Measurements from ENCODE around the gene MGMT. TPM values are rescaled to one million over a fixed set of nuclear protein-coding genes. Genes with fewer than 3 reads are reported as not detected.

Gene MGMT
- polyA plus RNA-seq, 1 donor from 2014 or later, result 0.94 TPM

DNA sequence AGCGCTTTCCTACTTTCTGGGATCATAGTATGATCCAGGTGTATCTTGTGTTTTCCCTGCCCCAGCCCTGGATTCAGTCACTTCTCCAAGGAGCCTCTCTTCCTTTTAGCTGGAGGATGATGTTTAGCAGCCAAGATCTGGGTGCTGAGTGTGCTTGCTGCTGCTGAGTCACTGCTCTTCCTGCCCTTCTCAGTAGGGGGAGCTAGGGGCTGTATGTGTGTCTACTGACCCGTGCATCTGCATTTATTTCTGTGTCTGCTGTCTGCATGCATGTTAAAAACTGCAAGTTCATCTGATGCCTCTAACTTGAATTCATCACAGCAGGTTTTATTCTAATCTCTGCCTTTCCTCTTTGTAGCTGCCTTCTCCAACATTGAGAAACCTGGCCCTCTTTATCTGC, 31.6 kb downstream of the MGMT start:
- H3F3A ChIP-seq (ENCODE audit: insufficient read depth, low read length, poor library complexity, severe bottlenecking), result no peaks in the 10 kb centered on the region
- H3K4me2 ChIP-seq (ENCODE audit: low read length), result no peak overlapping the region
- no peak overlapping the region for H3K27ac ChIP-seq (ENCODE audit: low read length)
- H3K36me3 ChIP-seq (ENCODE audit: insufficient read depth, low read length), result no peaks in the 10 kb centered on the region
- no peaks in the 10 kb centered on the region for H3K9me2 ChIP-seq (ENCODE audit: insufficient read depth, low read length)
- H3K9ac ChIP-seq (ENCODE audit: low read length), result no peak overlapping the region
- no peak overlapping the region for H3K4me3 ChIP-seq (ENCODE audit: low read length)
- TF ChIP-seq EP300 (conservative IDR thresholded peaks at IDR 0.05; ENCODE audit: poor library complexity, severe bottlenecking) (no peak), TAF1 (IDR thresholded peaks at IDR 0.05; ENCODE audit: low read depth) (no peak), RAD21 (conservative IDR thresholded peaks at IDR 0.05) (no peak), POLR2AphosphoS5 (IDR thresholded peaks at IDR 0.05) (no peak), SMC3 (conservative IDR thresholded peaks at IDR 0.05; ENCODE audit: poor library complexity) (no peak)
- TF ChIP-seq, protein P1, sequence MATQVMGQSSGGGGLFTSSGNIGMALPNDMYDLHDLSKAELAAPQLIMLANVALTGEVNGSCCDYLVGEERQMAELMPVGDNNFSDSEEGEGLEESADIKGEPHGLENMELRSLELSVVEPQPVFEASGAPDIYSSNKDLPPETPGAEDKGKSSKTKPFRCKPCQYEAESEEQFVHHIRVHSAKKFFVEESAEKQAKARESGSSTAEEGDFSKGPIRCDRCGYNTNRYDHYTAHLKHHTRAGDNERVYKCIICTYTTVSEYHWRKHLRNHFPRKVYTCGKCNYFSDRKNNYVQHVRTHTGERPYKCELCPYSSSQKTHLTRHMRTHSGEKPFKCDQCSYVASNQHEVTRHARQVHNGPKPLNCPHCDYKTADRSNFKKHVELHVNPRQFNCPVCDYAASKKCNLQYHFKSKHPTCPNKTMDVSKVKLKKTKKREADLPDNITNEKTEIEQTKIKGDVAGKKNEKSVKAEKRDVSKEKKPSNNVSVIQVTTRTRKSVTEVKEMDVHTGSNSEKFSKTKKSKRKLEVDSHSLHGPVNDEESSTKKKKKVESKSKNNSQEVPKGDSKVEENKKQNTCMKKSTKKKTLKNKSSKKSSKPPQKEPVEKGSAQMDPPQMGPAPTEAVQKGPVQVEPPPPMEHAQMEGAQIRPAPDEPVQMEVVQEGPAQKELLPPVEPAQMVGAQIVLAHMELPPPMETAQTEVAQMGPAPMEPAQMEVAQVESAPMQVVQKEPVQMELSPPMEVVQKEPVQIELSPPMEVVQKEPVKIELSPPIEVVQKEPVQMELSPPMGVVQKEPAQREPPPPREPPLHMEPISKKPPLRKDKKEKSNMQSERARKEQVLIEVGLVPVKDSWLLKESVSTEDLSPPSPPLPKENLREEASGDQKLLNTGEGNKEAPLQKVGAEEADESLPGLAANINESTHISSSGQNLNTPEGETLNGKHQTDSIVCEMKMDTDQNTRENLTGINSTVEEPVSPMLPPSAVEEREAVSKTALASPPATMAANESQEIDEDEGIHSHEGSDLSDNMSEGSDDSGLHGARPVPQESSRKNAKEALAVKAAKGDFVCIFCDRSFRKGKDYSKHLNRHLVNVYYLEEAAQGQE (IDR thresholded peaks at IDR 0.05; ENCODE audit: borderline replicate concordance), result no peak
- H4K20me1 ChIP-seq (ENCODE audit: insufficient read depth), result no peaks in the 10 kb centered on the region
- no peaks in the 10 kb centered on the region for H3K79me2 ChIP-seq (replicated peaks; ENCODE audit: insufficient read depth, low read length)
- H3K9me3 ChIP-seq (ENCODE audit: low read length), result peaks cover 6% of the 10 kb centered on the region
- H2AFZ ChIP-seq (ENCODE audit: low read depth, low read length), result no peak overlapping the region
- H3K27me3 ChIP-seq (ENCODE audit: insufficient read depth, low read depth, low read length), result no peaks in the 10 kb centered on the region

DNA sequence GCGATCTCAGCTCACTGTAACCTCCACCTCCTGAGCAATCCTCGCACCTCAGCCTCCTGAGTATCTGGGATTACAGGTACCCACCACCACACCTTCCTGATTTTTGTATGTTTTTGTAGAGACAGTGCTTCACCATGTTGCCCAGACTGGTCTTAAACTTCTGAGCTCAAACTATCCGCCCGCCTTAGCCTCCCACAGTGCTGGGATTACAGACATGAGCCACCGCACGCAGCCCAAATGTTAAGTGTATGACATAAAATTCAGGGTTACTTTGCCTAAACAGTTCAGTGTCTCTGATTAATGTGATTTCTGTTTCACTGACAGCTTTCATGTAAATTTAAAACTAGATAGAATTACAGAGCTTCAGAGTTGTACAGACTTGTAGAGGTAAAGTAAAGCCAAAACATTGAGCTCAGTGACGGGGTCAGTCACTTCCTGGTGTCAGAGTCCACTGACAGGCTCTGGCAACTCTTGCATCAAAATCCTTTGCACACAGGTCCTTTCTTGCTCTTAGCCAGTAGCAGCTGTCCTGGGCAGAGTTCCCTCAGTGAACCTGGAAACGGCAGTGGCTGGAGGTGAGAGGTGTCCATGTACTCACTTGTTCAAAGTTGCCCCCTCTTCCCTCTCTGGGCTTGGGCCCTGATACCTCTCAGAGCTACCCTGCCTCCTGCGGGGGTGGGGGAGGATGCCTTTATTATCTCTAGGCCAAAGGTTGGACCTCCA, 33.7 kb downstream of the MGMT start:
- Histone ChIP-seq H3K27me3 (ENCODE audit: insufficient read depth, low read depth, low read length) (no peaks in the 10 kb centered on the region), H3K9me3 (ENCODE audit: low read length) (peaks cover 4% of the 10 kb centered on the region), H3K36me3 (ENCODE audit: insufficient read depth, low read length) (no peaks in the 10 kb centered on the region), H3K9me2 (ENCODE audit: insufficient read depth, low read length) (no peaks in the 10 kb centered on the region), H3K9ac (ENCODE audit: low read length) (no peak overlapping the region), H3K4me3 (ENCODE audit: low read length) (no peak overlapping the region), H2AFZ (ENCODE audit: low read depth, low read length) (no peak overlapping the region), H3K27ac (ENCODE audit: low read length) (no peak overlapping the region), H3K79me2 (replicated peaks; ENCODE audit: insufficient read depth, low read length) (no peaks in the 10 kb centered on the region), H4K20me1 (ENCODE audit: insufficient read depth) (no peaks in the 10 kb centered on the region), H3F3A (ENCODE audit: insufficient read depth, low read length, poor library complexity, severe bottlenecking) (no peaks in the 10 kb centered on the region), H3K4me2 (ENCODE audit: low read length) (no peak overlapping the region)
- TF ChIP-seq EP300 (conservative IDR thresholded peaks at IDR 0.05; ENCODE audit: poor library complexity, severe bottlenecking) (no peak), POLR2AphosphoS5 (IDR thresholded peaks at IDR 0.05) (no peak), EZH2 (IDR thresholded peaks at IDR 0.05; ENCODE audit: borderline replicate concordance, insufficient read depth, low read length, poor library complexity, severe bottlenecking) (no peak), RAD21 (conservative IDR thresholded peaks at IDR 0.05) (no peak), SMC3 (conservative IDR thresholded peaks at IDR 0.05; ENCODE audit: poor library complexity) (no peak), TAF1 (IDR thresholded peaks at IDR 0.05; ENCODE audit: low read depth) (no peak), MXI1 (conservative IDR thresholded peaks at IDR 0.05; ENCODE audit: poor library complexity, severe bottlenecking) (no peak)
- TF ChIP-seq, protein P1 (IDR thresholded peaks at IDR 0.05; ENCODE audit: borderline replicate concordance), result no peak
- TF ChIP-seq, protein P2, sequence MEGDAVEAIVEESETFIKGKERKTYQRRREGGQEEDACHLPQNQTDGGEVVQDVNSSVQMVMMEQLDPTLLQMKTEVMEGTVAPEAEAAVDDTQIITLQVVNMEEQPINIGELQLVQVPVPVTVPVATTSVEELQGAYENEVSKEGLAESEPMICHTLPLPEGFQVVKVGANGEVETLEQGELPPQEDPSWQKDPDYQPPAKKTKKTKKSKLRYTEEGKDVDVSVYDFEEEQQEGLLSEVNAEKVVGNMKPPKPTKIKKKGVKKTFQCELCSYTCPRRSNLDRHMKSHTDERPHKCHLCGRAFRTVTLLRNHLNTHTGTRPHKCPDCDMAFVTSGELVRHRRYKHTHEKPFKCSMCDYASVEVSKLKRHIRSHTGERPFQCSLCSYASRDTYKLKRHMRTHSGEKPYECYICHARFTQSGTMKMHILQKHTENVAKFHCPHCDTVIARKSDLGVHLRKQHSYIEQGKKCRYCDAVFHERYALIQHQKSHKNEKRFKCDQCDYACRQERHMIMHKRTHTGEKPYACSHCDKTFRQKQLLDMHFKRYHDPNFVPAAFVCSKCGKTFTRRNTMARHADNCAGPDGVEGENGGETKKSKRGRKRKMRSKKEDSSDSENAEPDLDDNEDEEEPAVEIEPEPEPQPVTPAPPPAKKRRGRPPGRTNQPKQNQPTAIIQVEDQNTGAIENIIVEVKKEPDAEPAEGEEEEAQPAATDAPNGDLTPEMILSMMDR (IDR thresholded peaks at IDR 0.05; ENCODE audit: poor library complexity, severe bottlenecking), result no peak

All from neural cell (in vitro differentiated cells).